Left ventricle myocardium inferior (tissue), 1 donor: ENCODE measurements around the gene CNTNAP2. TPM values are rescaled to one million over a fixed set of nuclear protein-coding genes. Genes with fewer than 3 reads are reported as not detected.

Experiments
- DNase-seq: peaks from one replicate; pipeline ENCODE4 v3.0.0-alpha.2; 2020
- H3K27ac ChIP-seq: fragments of 200-600 bp; replicated peaks from 2 replicates; pipeline ENCODE4 v1.8.0; 2021
- H3K27me3 ChIP-seq: fragments of 200-600 bp; 2 replicates; pipeline ENCODE4 v1.8.0; 2021; ENCODE audit warnings: low read depth
- H3K36me3 ChIP-seq: fragments of 200-600 bp; 2 replicates; pipeline ENCODE4 v1.8.0; 2021
- H3K4me1 ChIP-seq: fragments of 200-600 bp; 2 replicates; pipeline ENCODE4 v1.8.0; 2021
- H3K4me3 ChIP-seq: fragments of 200-600 bp; 2 replicates; pipeline ENCODE4 v1.8.0; 2021; ENCODE audit warnings: mild to moderate bottlenecking, moderate library complexity
- H3K9me3 ChIP-seq: fragments of 200-600 bp; replicated peaks from 2 replicates; pipeline ENCODE4 v1.8.0; 2021
- CTCF ChIP-seq: fragments of 200-600 bp; IDR thresholded peaks from 2 replicates; pipeline ENCODE4 v1.8.0; 2021; ENCODE audit warnings: antibody characterized with exemption, mild to moderate bottlenecking, borderline replicate concordance
- intact Hi-C: fragments of 100-400 bp; cut with micrococcal nuclease; formaldehyde crosslinking; loops from one replicate; pipeline ENCODE4 v1.11.0; 2022
- total RNA-seq: library from RNA; stranded (reverse); fragmentation: NEBNext Ultra II Directional; extraction: Animal tissue kit (Norgen Biotek cat#: 25700); gene quantifications from one replicate; pipeline ENCODE4 v1.2.1, GENCODE V29; 2021
- donor health status: DM: no; HTN: yes; CAD: no; lungs with severe emphysema.

The CNTNAP2 gene
- total RNA-seq, 1 donor from 2014 or later, result 0.99 TPM

- H3K27ac ChIP-seq, result no peak overlapping the region
- H3K9me3 ChIP-seq, result peaks cover 2% of the 10 kb centered on the region
- intact Hi-C loops, result no loop called here
- H3K4me1 ChIP-seq, result no peaks in the 10 kb centered on the region
- no peak for TF ChIP-seq CTCF
- no peak for DNase-seq
- H3K36me3 ChIP-seq, result no peaks in the 10 kb centered on the region
- no peak overlapping the region for H3K4me3 ChIP-seq
- no peaks in the 10 kb centered on the region for H3K27me3 ChIP-seq
These were observed 1740.8 kb downstream of the CNTNAP2 start for GRCh38 chr7:147857152-147858140.

GRCh38 chr7:147858421-147858820 lies 1741.8 kb downstream of the CNTNAP2 start:
- H3K9me3 ChIP-seq, result peaks cover 12% of the 10 kb centered on the region
- H3K4me3 ChIP-seq, result no peak overlapping the region
- intact Hi-C loops, result no loop called here
- no peak for TF ChIP-seq CTCF
- H3K27ac ChIP-seq, result no peak overlapping the region
- DNase-seq, result no peak
- no peaks in the 10 kb centered on the region for H3K27me3 ChIP-seq
- no peaks in the 10 kb centered on the region for H3K4me1 ChIP-seq
- H3K36me3 ChIP-seq, result no peaks in the 10 kb centered on the region

GRCh38 chr7:147859033-147859432 lies 1742.4 kb downstream of the CNTNAP2 start:
- intact Hi-C loops, result no loop called here
- H3K27me3 ChIP-seq, result no peaks in the 10 kb centered on the region
- no peaks in the 10 kb centered on the region for H3K36me3 ChIP-seq
- no peaks in the 10 kb centered on the region for H3K4me1 ChIP-seq
- H3K9me3 ChIP-seq, result peaks cover 16% of the 10 kb centered on the region
- no peak overlapping the region for H3K4me3 ChIP-seq
- TF ChIP-seq CTCF, result no peak
- no peak overlapping the region for H3K27ac ChIP-seq
- no peak for DNase-seq

- no peak for TF ChIP-seq CTCF
- H3K27ac ChIP-seq, result no peak overlapping the region
- intact Hi-C loops, result no loop called here
- H3K36me3 ChIP-seq, result no peaks in the 10 kb centered on the region
- no peaks in the 10 kb centered on the region for H3K27me3 ChIP-seq
- DNase-seq, result no peak
- H3K4me3 ChIP-seq, result no peak overlapping the region
- H3K9me3 ChIP-seq, result peaks cover 21% of the 10 kb centered on the region
- H3K4me1 ChIP-seq, result no peaks in the 10 kb centered on the region
These were observed 1742.9 kb downstream of the CNTNAP2 start for GRCh38 chr7:147859486-147859885.

- Histone ChIP-seq H3K27me3 (no peaks in the 10 kb centered on the region), H3K36me3 (no peaks in the 10 kb centered on the region), H3K4me3 (no peak overlapping the region), H3K27ac (no peak overlapping the region), H3K9me3 (peaks cover 21% of the 10 kb centered on the region), H3K4me1 (no peaks in the 10 kb centered on the region)
- intact Hi-C loops, result no loop called here
- no peak for TF ChIP-seq CTCF
- no peak for DNase-seq
These were observed 1744.6 kb downstream of the CNTNAP2 start for GRCh38 chr7:147861058-147861716.
